Skeletal muscle tissue (tissue), 4 donors: Measurements from ENCODE around the gene ZNF81. TPM values are rescaled to one million over a fixed set of nuclear protein-coding genes. Genes with fewer than 3 reads are reported as not detected.

Source experiments
- H3K27ac ChIP-seq: one replicate; pipeline ENCODE4 v1.7.0; 2013; ENCODE audit warnings: mild to moderate bottlenecking, low read depth, low read length, inconsistent platforms
- H3K27me3 ChIP-seq, 3 donors: one replicate each; pipeline ENCODE4 v1.7.0; 2013; ENCODE audit warnings: low read length in 3 of 3; ENCODE audit not compliant: control insufficient read depth in 3 of 3, insufficient read depth in 3 of 3
- H3K36me3 ChIP-seq, 3 donors: one replicate each; pipeline ENCODE4 v1.7.0; 2013; ENCODE audit warnings: low read length in 3 of 3; ENCODE audit not compliant: control insufficient read depth in 3 of 3, insufficient read depth in 3 of 3
- H3K4me1 ChIP-seq, 3 donors: one replicate each; pipeline ENCODE4 v1.7.0; 2013; ENCODE audit warnings: low read length in 3 of 3, mild to moderate bottlenecking in 3 of 3; ENCODE audit not compliant: control insufficient read depth in 3 of 3, insufficient read depth in 3 of 3
- H3K4me3 ChIP-seq, 3 donors: one replicate each; pipeline ENCODE4 v1.7.0; 2013; ENCODE audit warnings: low read length in 3 of 3
- H3K9ac ChIP-seq, 3 donors: one replicate each; pipeline ENCODE4 v1.7.0; 2013; ENCODE audit warnings: low read length in 3 of 3, mild to moderate bottlenecking in 3 of 3, moderate library complexity in 2 of 3, low read depth in 1 of 3
- H3K9me3 ChIP-seq, 3 donors: one replicate each; pipeline ENCODE4 v1.7.0; 2013; ENCODE audit warnings: low read length in 3 of 3; ENCODE audit not compliant: control insufficient read depth in 3 of 3
- total RNA-seq: library from RNA; depleted of rRNA; stranded (reverse); fragments of >200 nt; gene quantifications from one replicate; pipeline ENCODE4 v1.2.3, GENCODE V29; 2014
- donor health status: Osteomylitis.

ZNF81 gene
- total RNA-seq, 1 donor from 2014 or later: 11.5 TPM

- H3K4me1 ChIP-seq: no peaks in the 10 kb centered on the region
These were observed 29.2 kb upstream of the ZNF81 start for GRCh38 chrX:47807548-47807947.

GRCh38 chrX:47808904-47809788 lies 27.6 kb upstream of the ZNF81 start:
- Histone ChIP-seq H3K9me3 (no peaks in the 10 kb centered on the region), H3K4me1 (no peaks in the 10 kb centered on the region), H3K27ac (no peak overlapping the region), H3K36me3 (no peaks in the 10 kb centered on the region), H3K27me3 (no peaks in the 10 kb centered on the region), H3K9ac (no peak overlapping the region), H3K4me3 (no peak overlapping the region)

More at GRCh38 chrX:47807548-47807947, 29.2 kb upstream of the ZNF81 start:
- H3K4me3 ChIP-seq: no peak overlapping the region
- H3K27ac ChIP-seq: no peak overlapping the region
- H3K27me3 ChIP-seq: no peaks in the 10 kb centered on the region
- H3K9me3 ChIP-seq: no peaks in the 10 kb centered on the region
- H3K36me3 ChIP-seq: no peaks in the 10 kb centered on the region
- H3K9ac ChIP-seq: no peak overlapping the region

- Histone ChIP-seq H3K27ac (no peak overlapping the region), H3K4me3 (no peak overlapping the region), H3K36me3 (no peaks in the 10 kb centered on the region), H3K27me3 (peaks cover 0 to 3% (median 0%) of the 10 kb centered on the region in 3 donors), H3K9ac (no peak overlapping the region), H3K9me3 (peaks cover 0 to 2% (median 0%) of the 10 kb centered on the region in 3 donors), H3K4me1 (no peaks in the 10 kb centered on the region)
These were observed 21.9 kb upstream of the ZNF81 start for GRCh38 chrX:47814851-47815250.

- Histone ChIP-seq H3K27me3 (peaks cover 0 to 3% (median 0%) of the 10 kb centered on the region in 3 donors), H3K36me3 (no peaks in the 10 kb centered on the region), H3K27ac (no peak overlapping the region), H3K9me3 (peaks cover 0 to 2% (median 0%) of the 10 kb centered on the region in 3 donors), H3K4me1 (no peaks in the 10 kb centered on the region), H3K4me3 (no peak overlapping the region), H3K9ac (no peak overlapping the region)
These were observed 20.5 kb upstream of the ZNF81 start for GRCh38 chrX:47815901-47816845.

- H3K27ac ChIP-seq: no peak overlapping the region
- no peak overlapping the region for H3K9ac ChIP-seq
- H3K27me3 ChIP-seq: peaks cover 0 to 3% (median 0%) of the 10 kb centered on the region in 3 donors
- peaks cover 0 to 2% (median 0%) of the 10 kb centered on the region in 3 donors for H3K9me3 ChIP-seq
- no peaks in the 10 kb centered on the region for H3K4me1 ChIP-seq
- no peak overlapping the region for H3K4me3 ChIP-seq
- no peaks in the 10 kb centered on the region for H3K36me3 ChIP-seq
These were observed 19.3 kb upstream of the ZNF81 start for GRCh38 chrX:47817421-47817820.

GRCh38 chrX:47817897-47818296 lies 18.8 kb upstream of the ZNF81 start:
- no peaks in the 10 kb centered on the region for H3K36me3 ChIP-seq
- H3K27ac ChIP-seq: no peak overlapping the region
- peaks cover 0 to 2% (median 0%) of the 10 kb centered on the region in 3 donors for H3K9me3 ChIP-seq
- H3K4me1 ChIP-seq: no peaks in the 10 kb centered on the region
- H3K27me3 ChIP-seq: peaks cover 0 to 3% (median 0%) of the 10 kb centered on the region in 3 donors
- no peak overlapping the region for H3K4me3 ChIP-seq
- H3K9ac ChIP-seq: no peak overlapping the region

GRCh38 chrX:47828984-47829383 lies 7.7 kb upstream of the ZNF81 start:
- Histone ChIP-seq H3K27me3 (no peaks in the 10 kb centered on the region), H3K9ac (no peak overlapping the region), H3K4me3 (no peak overlapping the region), H3K27ac (no peak overlapping the region), H3K36me3 (no peaks in the 10 kb centered on the region), H3K4me1 (no peaks in the 10 kb centered on the region), H3K9me3 (no peaks in the 10 kb centered on the region)

GRCh38 chrX:47831788-47832187 lies 4.9 kb upstream of the ZNF81 start:
- Histone ChIP-seq H3K27ac (no peak overlapping the region), H3K9me3 (no peaks in the 10 kb centered on the region), H3K36me3 (no peaks in the 10 kb centered on the region), H3K9ac (no peak overlapping the region), H3K4me3 (no peak overlapping the region), H3K27me3 (no peaks in the 10 kb centered on the region), H3K4me1 (no peaks in the 10 kb centered on the region)

- H3K36me3 ChIP-seq: no peaks in the 10 kb centered on the region
- no peak overlapping the region for H3K9ac ChIP-seq
- no peak overlapping the region for H3K27ac ChIP-seq
- no peaks in the 10 kb centered on the region for H3K27me3 ChIP-seq
- H3K4me3 ChIP-seq: no peak overlapping the region
- no peaks in the 10 kb centered on the region for H3K9me3 ChIP-seq
- H3K4me1 ChIP-seq: no peaks in the 10 kb centered on the region
These were observed 1.7 kb downstream of the ZNF81 start for GRCh38 chrX:47838361-47838760.
